ENCODE results near the gene TTI1. TPM values are rescaled to one million over a fixed set of nuclear protein-coding genes. Genes with fewer than 3 reads are reported as not detected.

Gene TTI1
- total RNA-seq, 1 experiment from 2014 or later = 26.6 TPM

DNA sequence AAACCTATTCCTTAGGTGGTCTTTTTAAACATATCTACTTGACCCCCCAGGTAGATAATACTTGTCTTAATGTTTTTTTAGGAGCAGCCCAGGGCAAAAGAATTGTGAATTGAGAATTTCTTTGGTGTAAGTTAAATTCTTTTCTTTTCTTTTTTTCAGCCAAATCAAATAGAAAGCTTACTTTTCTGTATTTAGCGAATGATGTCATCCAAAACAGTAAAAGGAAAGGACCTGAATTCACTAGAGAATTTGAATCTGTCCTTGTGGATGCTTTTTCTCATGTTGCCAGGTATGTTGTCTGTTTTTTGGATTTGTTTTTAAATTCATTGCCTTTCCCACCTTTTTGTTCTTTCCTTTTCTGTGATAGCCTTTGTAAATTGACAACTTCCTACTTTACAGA lies 7.0 kb upstream of the TTI1 start:
- H3K4me3 ChIP-seq (ENCODE audit: low read depth in 2 of 2, low read length in 2 of 2) = no peak overlapping the region
- H3K36me3 ChIP-seq (ENCODE audit: control insufficient read depth, insufficient read depth, low read length) = peaks cover 22% of the 10 kb centered on the region
- no peak overlapping the region for H3K27ac ChIP-seq (ENCODE audit: low read length)
- BruUV-seq (replicated peaks) = no TSS peak
- peaks cover 11% of the 10 kb centered on the region for H3K4me1 ChIP-seq (ENCODE audit: control insufficient read depth, insufficient read depth, low read length)
- DNase-seq (ENCODE audit: low read depth, low spot score) = no peak
- intact Hi-C loops (cut with micrococcal nuclease; ENCODE audit: unreplicated experiment) (no loop called here), in situ Hi-C loops (cut with HindIII; ENCODE audit: low pct_unique_long_range_greater_than_20kb, low sequenced_read_pairs) (no loop called here)
- ATAC-seq = no peak
- TF ChIP-seq, protein P1, sequence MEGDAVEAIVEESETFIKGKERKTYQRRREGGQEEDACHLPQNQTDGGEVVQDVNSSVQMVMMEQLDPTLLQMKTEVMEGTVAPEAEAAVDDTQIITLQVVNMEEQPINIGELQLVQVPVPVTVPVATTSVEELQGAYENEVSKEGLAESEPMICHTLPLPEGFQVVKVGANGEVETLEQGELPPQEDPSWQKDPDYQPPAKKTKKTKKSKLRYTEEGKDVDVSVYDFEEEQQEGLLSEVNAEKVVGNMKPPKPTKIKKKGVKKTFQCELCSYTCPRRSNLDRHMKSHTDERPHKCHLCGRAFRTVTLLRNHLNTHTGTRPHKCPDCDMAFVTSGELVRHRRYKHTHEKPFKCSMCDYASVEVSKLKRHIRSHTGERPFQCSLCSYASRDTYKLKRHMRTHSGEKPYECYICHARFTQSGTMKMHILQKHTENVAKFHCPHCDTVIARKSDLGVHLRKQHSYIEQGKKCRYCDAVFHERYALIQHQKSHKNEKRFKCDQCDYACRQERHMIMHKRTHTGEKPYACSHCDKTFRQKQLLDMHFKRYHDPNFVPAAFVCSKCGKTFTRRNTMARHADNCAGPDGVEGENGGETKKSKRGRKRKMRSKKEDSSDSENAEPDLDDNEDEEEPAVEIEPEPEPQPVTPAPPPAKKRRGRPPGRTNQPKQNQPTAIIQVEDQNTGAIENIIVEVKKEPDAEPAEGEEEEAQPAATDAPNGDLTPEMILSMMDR (IDR thresholded peaks at IDR 0.05) = no peak
- no peak for TF ChIP-seq SIN3A (IDR thresholded peaks at IDR 0.05; ENCODE audit: borderline replicate concordance, insufficient read depth, low read depth, low read length)
- no peak for TF ChIP-seq TCF7L2 (IDR thresholded peaks at IDR 0.05; ENCODE audit: low read depth, low read length)
- TF ChIP-seq POLR2AphosphoS5 (IDR thresholded peaks at IDR 0.05; ENCODE audit: low read depth, low read length) = no peak
- TF ChIP-seq, protein P2, sequence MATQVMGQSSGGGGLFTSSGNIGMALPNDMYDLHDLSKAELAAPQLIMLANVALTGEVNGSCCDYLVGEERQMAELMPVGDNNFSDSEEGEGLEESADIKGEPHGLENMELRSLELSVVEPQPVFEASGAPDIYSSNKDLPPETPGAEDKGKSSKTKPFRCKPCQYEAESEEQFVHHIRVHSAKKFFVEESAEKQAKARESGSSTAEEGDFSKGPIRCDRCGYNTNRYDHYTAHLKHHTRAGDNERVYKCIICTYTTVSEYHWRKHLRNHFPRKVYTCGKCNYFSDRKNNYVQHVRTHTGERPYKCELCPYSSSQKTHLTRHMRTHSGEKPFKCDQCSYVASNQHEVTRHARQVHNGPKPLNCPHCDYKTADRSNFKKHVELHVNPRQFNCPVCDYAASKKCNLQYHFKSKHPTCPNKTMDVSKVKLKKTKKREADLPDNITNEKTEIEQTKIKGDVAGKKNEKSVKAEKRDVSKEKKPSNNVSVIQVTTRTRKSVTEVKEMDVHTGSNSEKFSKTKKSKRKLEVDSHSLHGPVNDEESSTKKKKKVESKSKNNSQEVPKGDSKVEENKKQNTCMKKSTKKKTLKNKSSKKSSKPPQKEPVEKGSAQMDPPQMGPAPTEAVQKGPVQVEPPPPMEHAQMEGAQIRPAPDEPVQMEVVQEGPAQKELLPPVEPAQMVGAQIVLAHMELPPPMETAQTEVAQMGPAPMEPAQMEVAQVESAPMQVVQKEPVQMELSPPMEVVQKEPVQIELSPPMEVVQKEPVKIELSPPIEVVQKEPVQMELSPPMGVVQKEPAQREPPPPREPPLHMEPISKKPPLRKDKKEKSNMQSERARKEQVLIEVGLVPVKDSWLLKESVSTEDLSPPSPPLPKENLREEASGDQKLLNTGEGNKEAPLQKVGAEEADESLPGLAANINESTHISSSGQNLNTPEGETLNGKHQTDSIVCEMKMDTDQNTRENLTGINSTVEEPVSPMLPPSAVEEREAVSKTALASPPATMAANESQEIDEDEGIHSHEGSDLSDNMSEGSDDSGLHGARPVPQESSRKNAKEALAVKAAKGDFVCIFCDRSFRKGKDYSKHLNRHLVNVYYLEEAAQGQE (IDR thresholded peaks at IDR 0.05; ENCODE audit: insufficient read depth in 1 of 2, low read depth in 2 of 2, low read length in 1 of 2) = no peak
- ChIA-PET CTCF (no interaction called here), POLR2A (no interaction called here)
- H3K9me3 ChIP-seq (ENCODE audit: control insufficient read depth, insufficient read depth, low read depth, low read length) = no peaks in the 10 kb centered on the region
- H3K27me3 ChIP-seq (ENCODE audit: control insufficient read depth, insufficient read depth, low read length) = no peaks in the 10 kb centered on the region

DNA sequence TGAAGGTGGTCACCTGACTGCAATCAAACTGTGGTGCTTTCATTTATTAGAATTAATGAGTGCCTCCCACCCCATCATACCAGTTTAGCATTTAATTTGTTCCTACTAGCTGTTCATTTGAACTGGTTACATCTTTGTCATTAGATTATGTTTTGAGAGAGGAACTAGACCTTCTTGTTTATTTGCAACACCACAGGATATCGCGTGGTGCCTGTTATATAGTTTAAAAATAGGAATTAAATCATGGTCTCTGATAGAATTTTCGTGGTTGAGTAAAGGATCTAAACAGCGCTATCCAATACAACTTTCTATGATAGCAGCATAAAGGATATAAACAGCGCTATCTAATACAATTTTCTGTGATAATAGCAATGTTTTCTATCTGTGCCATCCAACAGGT lies 3.1 kb upstream of the TTI1 start:
- in situ Hi-C loops (cut with HindIII; ENCODE audit: low pct_unique_long_range_greater_than_20kb, low sequenced_read_pairs) (no loop called here), intact Hi-C loops (cut with micrococcal nuclease; ENCODE audit: unreplicated experiment) (no loop called here)
- H3K9me3 ChIP-seq (ENCODE audit: control insufficient read depth, insufficient read depth, low read depth, low read length) = no peaks in the 10 kb centered on the region
- H3K27ac ChIP-seq (ENCODE audit: low read length) = no peak overlapping the region
- TF ChIP-seq TCF7L2 (IDR thresholded peaks at IDR 0.05; ENCODE audit: low read depth, low read length) = no peak
- TF ChIP-seq, protein P1 (IDR thresholded peaks at IDR 0.05) = no peak
- TF ChIP-seq POLR2AphosphoS5 (IDR thresholded peaks at IDR 0.05; ENCODE audit: low read depth, low read length) = no peak
- ChIA-PET CTCF (no interaction called here), POLR2A (no interaction called here)
- H3K4me1 ChIP-seq (ENCODE audit: control insufficient read depth, insufficient read depth, low read length) = peaks cover 28% of the 10 kb centered on the region
- BruUV-seq (replicated peaks) = no TSS peak
- H3K4me3 ChIP-seq (ENCODE audit: low read depth in 2 of 2, low read length in 2 of 2) = no peak overlapping the region
- H3K36me3 ChIP-seq (ENCODE audit: control insufficient read depth, insufficient read depth, low read length) = peaks cover 21% of the 10 kb centered on the region
- ATAC-seq (no peak), DNase-seq (ENCODE audit: low read depth, low spot score) (no peak)
- no peaks in the 10 kb centered on the region for H3K27me3 ChIP-seq (ENCODE audit: control insufficient read depth, insufficient read depth, low read length)

Data from Panc1 (cell line).